Mucosa of rectum (tissue), 2 donors: ENCODE results near the gene CLSTN2.

Experiments
- H3K27ac ChIP-seq, 2 donors: one replicate each; pipeline ENCODE4 v1.7.0; 2013; ENCODE audit warnings: inconsistent platforms in 2 of 2, low read depth in 2 of 2, low read length in 2 of 2
- H3K27me3 ChIP-seq, 2 donors: one replicate each; pipeline ENCODE4 v1.7.0; 2013; ENCODE audit warnings: low read length in 2 of 2; ENCODE audit not compliant: control insufficient read depth in 2 of 2, insufficient read depth in 2 of 2
- H3K36me3 ChIP-seq, 2 donors: one replicate each; pipeline ENCODE4 v1.7.0; 2013; ENCODE audit warnings: low read length in 2 of 2; ENCODE audit not compliant: control insufficient read depth in 2 of 2, insufficient read depth in 2 of 2
- H3K4me1 ChIP-seq, 2 donors: one replicate each; pipeline ENCODE4 v1.7.0; 2013; ENCODE audit warnings: low read length in 2 of 2, mild to moderate bottlenecking in 1 of 2; ENCODE audit not compliant: control insufficient read depth in 2 of 2, insufficient read depth in 2 of 2
- H3K4me3 ChIP-seq, 2 donors: one replicate each; pipeline ENCODE4 v1.7.0; 2013; ENCODE audit warnings: low read length in 2 of 2
- H3K9ac ChIP-seq, 2 donors: one replicate each; pipeline ENCODE4 v1.7.0; 2013; ENCODE audit warnings: low read length in 2 of 2, low read depth in 1 of 2, mild to moderate bottlenecking in 1 of 2
- H3K9me3 ChIP-seq, 2 donors: one replicate each; pipeline ENCODE4 v1.7.0; 2013; ENCODE audit warnings: low read length in 2 of 2; ENCODE audit not compliant: control insufficient read depth in 2 of 2
- donor health status: healthy.
- donor health status: Normal muscosa, but diverticular disease.

CLSTN2 gene

DNA sequence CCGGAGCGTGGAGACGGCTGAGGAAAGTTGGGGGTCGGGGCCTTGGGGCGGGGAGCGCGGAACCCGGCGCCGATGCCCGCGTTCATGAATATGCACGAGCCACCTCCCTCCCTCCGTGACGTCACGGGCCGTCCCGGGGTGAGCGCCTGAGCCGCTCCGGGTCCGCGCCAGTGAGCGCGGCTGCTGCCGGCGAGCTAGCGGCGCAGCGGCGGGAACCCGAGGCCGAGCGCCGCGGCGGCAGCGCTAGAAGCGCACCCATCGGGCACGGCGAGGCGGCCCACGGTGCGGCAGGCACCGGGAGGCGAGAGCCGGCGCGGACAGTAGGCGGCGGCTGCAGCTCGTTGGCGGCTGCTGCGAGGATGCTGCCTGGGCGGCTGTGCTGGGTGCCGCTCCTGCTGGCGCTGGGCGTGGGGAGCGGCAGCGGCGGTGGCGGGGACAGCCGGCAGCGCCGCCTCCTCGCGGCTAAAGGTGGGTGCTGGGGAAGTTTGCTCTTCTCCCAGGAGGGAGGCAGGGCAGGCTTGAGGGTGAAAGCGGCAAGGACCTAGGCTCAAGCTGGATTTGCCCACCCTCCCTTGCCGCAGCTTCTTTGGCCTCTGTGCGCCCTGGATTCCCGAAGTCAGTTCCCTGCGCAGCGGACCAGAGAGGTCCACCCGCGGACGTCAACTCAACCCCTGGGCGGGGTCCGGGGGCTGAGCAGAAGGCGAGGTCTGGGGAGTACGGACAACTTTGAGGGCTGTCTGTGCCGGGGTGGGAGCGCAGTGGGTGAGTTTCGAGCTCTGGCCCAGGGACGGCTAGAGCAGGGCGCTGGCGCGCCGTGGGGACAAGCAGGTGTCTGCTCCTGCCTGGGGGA, at the start of gene CLSTN2:
Gene CLSTN2 (plus strand): TSS at position 170 of the 850 bp plus-strand sequence.
- no peak within 1 kb of the TSS for H3K9ac ChIP-seq
- H3K4me3 ChIP-seq: peak within 1 kb of the TSS; percentile 31 to 44
- H3K4me1 ChIP-seq: peaks cover 0 to 4% of the 10 kb centered on the region in 2 donors
- H3K27ac ChIP-seq: no peak within 1 kb of the TSS
- no peaks in the 10 kb centered on the region for H3K36me3 ChIP-seq
- H3K27me3 ChIP-seq: peaks cover 13 to 21% of the 10 kb centered on the region in 2 donors
- H3K9me3 ChIP-seq: no peaks in the 10 kb centered on the region

- no peak overlapping the region for H3K27ac ChIP-seq
- H3K27me3 ChIP-seq: no peaks in the 10 kb centered on the region
- H3K9ac ChIP-seq: no peak overlapping the region
- no peaks in the 10 kb centered on the region for H3K9me3 ChIP-seq
- H3K4me1 ChIP-seq: no peaks in the 10 kb centered on the region
- no peaks in the 10 kb centered on the region for H3K36me3 ChIP-seq
- no peak overlapping the region for H3K4me3 ChIP-seq
Observed at GRCh38 chr3:139887431-139887830, 47.6 kb upstream of the CLSTN2 start.

DNA sequence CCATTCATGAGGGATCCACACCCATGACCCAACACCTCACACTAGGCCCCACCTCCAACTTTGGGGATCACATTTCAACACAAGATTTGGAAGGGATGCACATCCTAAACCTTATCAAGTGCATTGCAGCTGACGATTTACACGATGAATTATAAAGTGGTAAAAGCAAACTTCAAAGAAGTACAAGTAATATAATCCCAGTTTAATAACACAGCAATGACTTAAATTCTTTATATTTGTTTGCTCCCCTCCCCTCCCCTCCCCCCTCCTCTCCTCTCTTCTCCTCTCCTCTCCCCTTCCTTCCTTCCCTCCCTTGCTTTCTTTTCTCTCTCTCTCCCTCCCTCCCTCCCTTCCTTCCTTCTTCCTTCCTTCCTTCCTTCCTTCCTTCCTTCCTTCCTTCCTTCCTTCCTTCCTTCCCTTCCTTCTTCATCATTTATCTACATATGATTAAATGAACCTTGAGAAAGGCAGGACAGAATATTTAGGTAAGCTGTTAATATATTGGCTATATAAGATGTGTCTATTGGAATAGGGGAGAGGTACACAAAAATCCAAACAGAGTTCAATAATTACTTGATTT, 46.3 kb upstream of the CLSTN2 start:
- Histone ChIP-seq H3K36me3 (no peaks in the 10 kb centered on the region), H3K4me1 (no peaks in the 10 kb centered on the region), H3K9me3 (no peaks in the 10 kb centered on the region), H3K27me3 (no peaks in the 10 kb centered on the region), H3K4me3 (no peak overlapping the region), H3K9ac (no peak overlapping the region), H3K27ac (no peak overlapping the region)

DNA sequence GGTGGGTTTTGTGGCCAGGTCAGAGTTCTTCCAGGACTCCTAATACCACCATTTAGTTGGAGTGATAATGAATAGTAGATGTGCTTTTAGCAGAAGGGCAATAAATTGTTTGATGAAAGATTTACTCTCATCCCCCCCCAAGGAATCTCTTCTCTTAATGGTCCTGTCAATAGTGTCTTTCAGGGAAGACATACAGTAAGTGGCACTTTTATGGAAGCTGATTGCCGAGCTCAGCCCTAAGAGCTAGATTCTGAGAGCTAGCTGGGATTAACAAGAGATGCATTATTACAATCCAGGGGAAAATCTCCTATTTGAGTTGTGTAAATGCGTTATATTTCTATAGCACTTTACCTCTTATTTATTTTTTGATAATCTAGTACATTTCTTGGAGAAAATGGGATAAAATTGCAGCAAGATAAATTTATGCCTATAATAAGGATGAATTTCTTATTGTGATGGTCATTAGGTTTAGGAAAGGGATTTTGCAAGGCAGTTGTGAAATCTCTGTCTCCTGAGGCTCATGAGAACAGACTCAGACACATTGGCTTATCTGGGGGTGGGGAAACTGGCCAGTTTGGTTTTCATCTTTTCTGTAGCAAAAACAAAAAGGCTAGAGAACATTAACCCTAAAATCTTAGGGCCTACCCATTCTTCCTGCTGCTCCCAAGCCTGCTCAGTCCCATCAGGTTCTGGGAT, 41.6 kb upstream of the CLSTN2 start:
- Histone ChIP-seq H3K9me3 (no peaks in the 10 kb centered on the region), H3K9ac (no peak overlapping the region), H3K27ac (no peak overlapping the region), H3K27me3 (no peaks in the 10 kb centered on the region), H3K4me3 (no peak overlapping the region), H3K36me3 (no peaks in the 10 kb centered on the region), H3K4me1 (no peaks in the 10 kb centered on the region)

GRCh38 chr3:139893963-139894642, 40.9 kb upstream of the CLSTN2 start:
- Histone ChIP-seq H3K36me3 (no peaks in the 10 kb centered on the region), H3K27me3 (no peaks in the 10 kb centered on the region), H3K9me3 (no peaks in the 10 kb centered on the region), H3K4me3 (no peak overlapping the region), H3K4me1 (no peaks in the 10 kb centered on the region), H3K9ac (no peak overlapping the region), H3K27ac (no peak overlapping the region)

DNA sequence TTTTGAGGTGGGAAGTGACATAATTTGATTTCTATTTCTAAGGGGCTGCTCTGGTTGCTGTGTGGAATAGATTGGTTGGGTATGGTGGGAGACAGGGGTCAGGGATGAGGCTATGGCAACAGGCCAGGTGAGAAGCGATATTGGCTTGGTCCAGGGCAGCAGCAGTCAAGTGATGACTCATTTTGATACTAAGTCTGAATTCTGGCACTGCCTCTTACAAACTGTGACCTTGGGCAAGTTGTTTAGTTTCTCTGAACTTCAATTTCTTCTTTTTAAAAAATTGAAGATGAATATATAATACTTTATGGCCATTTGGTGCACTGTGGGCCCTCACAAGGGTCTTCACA, 40.4 kb upstream of the CLSTN2 start:
- no peak overlapping the region for H3K27ac ChIP-seq
- H3K27me3 ChIP-seq: no peaks in the 10 kb centered on the region
- no peak overlapping the region for H3K4me3 ChIP-seq

DNA sequence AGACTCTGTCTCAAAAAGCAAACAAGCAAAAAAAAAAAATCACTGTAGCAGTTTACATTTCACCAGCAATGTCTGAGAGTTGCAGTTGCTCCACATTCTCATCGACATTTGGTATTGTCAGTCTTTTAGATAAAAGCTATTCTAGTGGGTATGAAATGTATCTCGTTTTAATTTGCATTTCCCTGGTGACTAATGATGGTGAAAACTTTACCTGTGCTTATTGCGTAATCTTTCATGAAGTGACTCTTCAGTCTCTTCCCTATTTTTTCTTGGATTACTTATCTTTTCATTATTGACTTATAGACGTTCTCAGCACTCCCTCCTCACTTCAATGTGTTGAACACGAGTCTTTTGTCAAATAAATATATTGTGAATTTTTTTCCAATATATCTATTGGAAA, 37.2 kb upstream of the CLSTN2 start:
- Histone ChIP-seq H3K4me3 (no peak overlapping the region), H3K4me1 (no peaks in the 10 kb centered on the region), H3K27me3 (no peaks in the 10 kb centered on the region), H3K36me3 (no peaks in the 10 kb centered on the region), H3K9ac (no peak overlapping the region), H3K9me3 (no peaks in the 10 kb centered on the region), H3K27ac (no peak overlapping the region)

More for the DNA sequence above, 40.4 kb upstream of the CLSTN2 start:
- H3K9ac ChIP-seq: no peak overlapping the region
- H3K36me3 ChIP-seq: no peaks in the 10 kb centered on the region
- H3K9me3 ChIP-seq: no peaks in the 10 kb centered on the region
- no peaks in the 10 kb centered on the region for H3K4me1 ChIP-seq

GRCh38 chr3:139906418-139906817, 28.6 kb upstream of the CLSTN2 start:
- Histone ChIP-seq H3K36me3 (no peaks in the 10 kb centered on the region), H3K9me3 (no peaks in the 10 kb centered on the region), H3K9ac (no peak overlapping the region), H3K4me1 (no peaks in the 10 kb centered on the region), H3K27ac (no peak overlapping the region), H3K27me3 (no peaks in the 10 kb centered on the region), H3K4me3 (no peak overlapping the region)

DNA sequence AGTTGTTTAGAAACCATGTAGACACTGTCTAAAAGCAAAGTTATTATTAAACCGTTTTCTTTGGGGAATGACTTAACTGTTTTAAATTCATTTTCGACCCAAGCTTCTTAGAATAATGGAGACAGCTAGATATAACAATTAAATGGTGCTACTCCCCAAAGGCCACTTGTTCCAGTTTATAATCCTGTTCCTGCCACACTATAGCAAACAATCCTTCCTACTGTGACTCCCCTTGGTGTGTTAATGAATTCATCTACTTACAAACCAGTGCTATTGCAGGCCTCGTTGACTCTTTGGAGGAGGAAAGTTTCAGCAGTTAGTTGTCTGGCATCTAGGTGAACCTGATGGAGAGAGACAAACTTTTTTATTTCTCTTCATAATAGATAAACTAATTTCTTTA, 25.2 kb upstream of the CLSTN2 start:
- Histone ChIP-seq H3K27me3 (no peaks in the 10 kb centered on the region), H3K36me3 (no peaks in the 10 kb centered on the region), H3K27ac (no peak overlapping the region), H3K9me3 (no peaks in the 10 kb centered on the region), H3K9ac (no peak overlapping the region), H3K4me1 (no peaks in the 10 kb centered on the region), H3K4me3 (no peak overlapping the region)

DNA sequence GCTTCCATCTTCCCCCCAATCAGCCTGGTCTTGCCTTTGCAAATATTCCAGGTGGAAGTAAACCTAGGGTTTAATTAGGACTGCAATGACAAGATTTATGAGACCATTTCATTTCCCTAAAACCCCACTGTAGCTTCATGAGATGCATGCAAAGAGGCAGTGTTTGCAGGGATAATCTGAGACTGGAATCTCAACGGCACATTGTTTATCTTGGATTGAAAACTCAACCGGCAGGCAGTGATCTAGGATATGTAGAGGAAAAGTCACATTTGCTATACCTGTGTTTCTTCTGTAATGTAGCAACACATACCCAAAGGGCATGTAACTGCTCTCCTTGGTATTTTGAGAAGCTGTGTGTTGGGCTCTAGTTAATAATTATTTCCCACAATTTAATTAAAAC, 18.7 kb upstream of the CLSTN2 start:
- Histone ChIP-seq H3K27me3 (no peaks in the 10 kb centered on the region), H3K4me3 (no peak overlapping the region), H3K4me1 (no peaks in the 10 kb centered on the region), H3K27ac (no peak overlapping the region), H3K36me3 (no peaks in the 10 kb centered on the region), H3K9ac (no peak overlapping the region), H3K9me3 (no peaks in the 10 kb centered on the region)
